NB4 (cell line): Measurements from ENCODE around the gene PAQR6.

Experiments
- DNase-seq: peaks from one replicate; pipeline ENCODE4 v3.0.0; 2010; ENCODE audit warnings: low read depth
- H3K4me3 ChIP-seq: one replicate; pipeline ENCODE4 v1.5.1; 2011; ENCODE audit warnings: mild to moderate bottlenecking, low read depth, low read length, moderate library complexity
- MYC ChIP-seq: IDR thresholded peaks from 2 replicates; pipeline ENCODE4 v1.6.1; 2011; ENCODE audit warnings: low read depth, low read length
- POLR2A ChIP-seq: IDR thresholded peaks from 2 replicates; pipeline ENCODE4 v1.6.1; 2011; ENCODE audit warnings: mild to moderate bottlenecking; ENCODE audit not compliant: insufficient read length; ENCODE audit errors: extremely low read depth
- TF ChIP-seq, protein P1 (sequence below): IDR thresholded peaks from 2 replicates; pipeline ENCODE4 v1.6.1; 2011; ENCODE audit warnings: low read depth, low read length
- TF ChIP-seq, protein P2 (sequence below): IDR thresholded peaks from one replicate; pipeline ENCODE4 v1.5.1; 2012; ENCODE audit warnings: low read depth, low read length

The PAQR6 gene

GRCh38 chr1:156282479-156283222, 34.8 kb upstream of the PAQR6 start, which contains the start of gene SMG5:
Gene SMG5, minus strand, starts transcription at chr1:156282825. Its CDS starts 145 bp downstream, at chr1:156282680.
- TF ChIP-seq, protein P1, sequence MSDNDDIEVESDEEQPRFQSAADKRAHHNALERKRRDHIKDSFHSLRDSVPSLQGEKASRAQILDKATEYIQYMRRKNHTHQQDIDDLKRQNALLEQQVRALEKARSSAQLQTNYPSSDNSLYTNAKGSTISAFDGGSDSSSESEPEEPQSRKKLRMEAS: peak; percentile 87
- TF ChIP-seq, protein P2, sequence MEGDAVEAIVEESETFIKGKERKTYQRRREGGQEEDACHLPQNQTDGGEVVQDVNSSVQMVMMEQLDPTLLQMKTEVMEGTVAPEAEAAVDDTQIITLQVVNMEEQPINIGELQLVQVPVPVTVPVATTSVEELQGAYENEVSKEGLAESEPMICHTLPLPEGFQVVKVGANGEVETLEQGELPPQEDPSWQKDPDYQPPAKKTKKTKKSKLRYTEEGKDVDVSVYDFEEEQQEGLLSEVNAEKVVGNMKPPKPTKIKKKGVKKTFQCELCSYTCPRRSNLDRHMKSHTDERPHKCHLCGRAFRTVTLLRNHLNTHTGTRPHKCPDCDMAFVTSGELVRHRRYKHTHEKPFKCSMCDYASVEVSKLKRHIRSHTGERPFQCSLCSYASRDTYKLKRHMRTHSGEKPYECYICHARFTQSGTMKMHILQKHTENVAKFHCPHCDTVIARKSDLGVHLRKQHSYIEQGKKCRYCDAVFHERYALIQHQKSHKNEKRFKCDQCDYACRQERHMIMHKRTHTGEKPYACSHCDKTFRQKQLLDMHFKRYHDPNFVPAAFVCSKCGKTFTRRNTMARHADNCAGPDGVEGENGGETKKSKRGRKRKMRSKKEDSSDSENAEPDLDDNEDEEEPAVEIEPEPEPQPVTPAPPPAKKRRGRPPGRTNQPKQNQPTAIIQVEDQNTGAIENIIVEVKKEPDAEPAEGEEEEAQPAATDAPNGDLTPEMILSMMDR: no peak
- peak; percentile 97 for TF ChIP-seq MYC
- TF ChIP-seq POLR2A: peak; percentile 91
- peak within 1 kb of the TSS; percentile 100 for H3K4me3 ChIP-seq
- DNase-seq: peak; percentile 98

- peak; percentile 57 for DNase-seq
- TF ChIP-seq MYC: peak; percentile 35; the same call in 1 of the 2 replicates
- TF ChIP-seq, protein P2: no peak
- TF ChIP-seq, protein P1: peak; percentile 24; the same call in 1 of the 2 replicates
- H3K4me3 ChIP-seq: peak overlapping the region; percentile 100
Measured at GRCh38 chr1:156281693-156282478, 34.0 kb upstream of the PAQR6 start.

DNA sequence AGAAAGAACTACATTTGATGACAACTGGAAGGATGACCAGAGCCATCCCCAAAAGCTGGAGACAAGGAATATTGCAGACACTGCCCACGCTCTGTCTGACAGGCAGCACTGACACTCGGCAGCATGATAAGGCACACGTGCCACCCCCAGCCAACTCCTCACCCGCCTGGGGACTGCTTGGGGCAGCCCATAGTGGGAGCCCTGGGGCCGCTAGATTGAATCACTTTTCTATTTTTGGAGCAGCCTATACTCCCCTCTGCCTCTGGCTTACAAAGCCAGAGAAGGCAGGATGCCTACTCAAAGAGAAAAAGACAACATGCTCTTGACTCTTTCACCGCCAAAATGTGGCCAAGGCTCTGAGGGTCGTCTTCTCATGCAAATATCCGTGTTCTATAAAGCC, 33.4 kb upstream of the PAQR6 start:
- H3K4me3 ChIP-seq: peak overlapping the region; percentile 100
- peak; percentile 80 for DNase-seq
- TF ChIP-seq, protein P1: peak; percentile 97
- no peak for TF ChIP-seq MYC
- TF ChIP-seq, protein P2: peak; percentile 9

DNA sequence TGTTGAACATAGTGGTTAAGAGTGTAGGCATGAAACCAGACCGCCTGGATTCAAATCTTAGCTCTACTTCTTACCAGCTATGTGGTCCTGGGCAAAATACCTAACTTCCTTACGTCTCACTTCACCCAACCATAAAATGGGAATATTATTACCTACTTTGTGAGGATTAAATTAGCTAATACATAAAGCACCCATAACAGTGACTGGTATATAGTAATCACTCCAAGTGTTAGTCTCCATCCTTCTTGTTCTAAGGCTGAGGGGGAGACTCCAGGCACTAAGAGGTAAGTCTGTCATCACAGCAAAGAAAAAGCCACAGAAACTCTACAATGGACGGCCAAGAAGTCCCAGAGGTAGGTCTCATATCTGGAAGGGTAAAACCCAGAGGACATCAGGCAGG, 32.0 kb upstream of the PAQR6 start:
- TF ChIP-seq, protein P2: no peak
- TF ChIP-seq, protein P1: no peak
- TF ChIP-seq POLR2A (no peak), MYC (no peak)
- H3K4me3 ChIP-seq: no peak overlapping the region

GRCh38 chr1:156276966-156277381, 29.1 kb upstream of the PAQR6 start:
- TF ChIP-seq, protein P2: no peak
- no peak for TF ChIP-seq MYC
- TF ChIP-seq, protein P1: no peak
- no peak for TF ChIP-seq POLR2A
- DNase-seq: peak; percentile 54
- H3K4me3 ChIP-seq: no peak overlapping the region

More for the DNA sequence above, 32.0 kb upstream of the PAQR6 start:
- no peak for DNase-seq
